Measurements from ENCODE around the gene ADGRL1. TPM values are rescaled to one million over a fixed set of nuclear protein-coding genes. Genes with fewer than 3 reads are reported as not detected.
A peak's percentile ranks its signal among the peaks of the same experiment; 100 is the strongest.

The ADGRL1 gene
- total RNA-seq, 1 donor, result 32.0 TPM

DNA sequence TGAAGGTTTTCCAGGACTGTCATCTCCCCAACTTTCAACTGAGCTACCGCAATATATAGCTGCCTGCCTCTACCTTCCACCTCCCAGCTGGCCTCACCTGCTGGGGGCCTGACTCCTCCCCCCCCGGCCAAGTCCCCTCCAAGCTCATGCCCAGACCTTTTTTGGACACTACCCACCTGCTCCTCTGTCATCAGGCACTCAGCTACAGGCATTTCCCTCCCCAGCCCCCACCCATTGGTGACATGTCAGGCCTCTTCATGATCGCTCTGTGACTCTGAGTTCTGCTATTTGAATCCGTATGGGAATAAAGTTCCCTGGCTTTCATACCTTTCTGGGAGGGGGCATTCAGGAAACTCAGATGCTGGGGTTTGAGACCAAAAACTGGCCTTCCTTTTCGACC is 90.2 kb downstream of the ADGRL1 start:
- no peak for DNase-seq (ENCODE audit: low read depth in 2 of 3, low spot score in 2 of 3)

GRCh38 chr19:14114854-14115253 is 91.1 kb downstream of the ADGRL1 start:
- DNase-seq (ENCODE audit: low read depth in 2 of 3, low spot score in 2 of 3), result peak in 2 of 3 donors; percentile 58 to 73

DNA sequence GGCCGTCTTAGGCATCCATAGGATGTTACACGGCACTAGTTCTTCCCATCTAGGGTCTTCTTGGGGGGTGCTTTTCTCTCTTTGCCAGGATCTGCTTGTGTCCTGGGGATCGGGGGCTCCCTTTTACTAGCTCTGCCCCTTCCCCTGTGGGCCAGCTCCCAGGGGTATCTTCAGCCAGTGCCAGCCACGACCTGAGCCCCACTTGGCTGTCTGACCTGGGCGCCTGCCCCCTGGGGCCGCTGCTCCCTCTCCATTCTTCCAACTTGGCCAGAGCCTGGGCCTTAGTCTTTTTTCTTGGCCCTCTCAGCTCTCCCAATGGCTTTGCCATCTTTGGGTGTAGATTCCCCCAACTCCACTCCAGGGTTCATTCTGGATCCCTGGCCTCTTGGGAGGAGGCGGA is 91.5 kb downstream of the ADGRL1 start:
- no peak for DNase-seq (ENCODE audit: low read depth in 2 of 3, low spot score in 2 of 3)

GRCh38 chr19:14113762-14114414 is 92.1 kb downstream of the ADGRL1 start:
- peak in 2 of 3 donors; percentile 55 to 60 for DNase-seq (ENCODE audit: low read depth in 2 of 3, low spot score in 2 of 3)

- DNase-seq (ENCODE audit: low read depth in 2 of 3, low spot score in 2 of 3), result no peak
Observed at GRCh38 chr19:14112809-14113385, 93.1 kb downstream of the ADGRL1 start.

- no peak for DNase-seq (ENCODE audit: low read depth in 2 of 3, low spot score in 2 of 3)
Observed at GRCh38 chr19:14112051-14112808, 93.7 kb downstream of the ADGRL1 start.

DNA sequence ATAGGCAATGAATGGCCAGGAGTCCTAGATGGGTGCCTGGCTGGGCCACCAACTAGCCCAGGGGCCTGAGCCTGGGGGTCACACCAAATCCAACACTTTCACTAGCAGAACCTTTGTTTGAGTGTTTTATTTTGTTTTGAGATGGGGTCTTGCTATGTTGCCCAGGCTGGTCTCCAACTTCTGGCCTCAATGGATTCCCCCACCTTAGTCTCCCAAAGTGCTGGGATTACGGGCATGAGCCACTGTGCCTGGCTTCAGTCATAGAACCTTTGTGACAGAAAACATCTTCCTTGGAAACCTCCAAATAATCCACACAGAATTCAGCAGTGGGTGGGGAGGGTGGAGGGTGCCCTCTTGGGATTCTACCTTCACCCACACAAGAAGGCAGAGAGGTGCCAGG is 94.5 kb downstream of the ADGRL1 start:
- DNase-seq (ENCODE audit: low read depth in 2 of 3, low spot score in 2 of 3), result no peak

DNA sequence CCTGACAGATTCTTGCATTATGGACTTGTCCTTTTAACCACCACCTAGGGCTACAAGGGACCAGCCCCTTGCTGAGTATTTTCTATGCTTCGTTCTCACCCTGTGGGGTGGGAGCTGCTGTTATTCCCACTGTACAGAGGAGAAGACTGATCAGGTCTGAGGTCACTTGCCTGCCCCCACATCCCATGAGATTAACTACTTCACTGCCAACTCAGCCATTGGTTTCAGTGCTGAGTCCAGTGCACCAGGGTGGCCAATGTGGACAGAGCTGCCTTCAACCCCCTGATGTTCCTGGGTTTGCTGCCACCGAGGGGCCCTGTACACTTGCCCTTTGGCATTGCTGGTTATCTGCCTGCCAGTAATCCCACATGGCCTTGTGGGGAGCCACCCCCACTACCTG is 95.3 kb downstream of the ADGRL1 start:
- no peak for DNase-seq (ENCODE audit: low read depth in 2 of 3, low spot score in 2 of 3)

- DNase-seq (ENCODE audit: low read depth in 2 of 3, low spot score in 2 of 3), result no peak
Observed at GRCh38 chr19:14107581-14108461, 98.1 kb downstream of the ADGRL1 start.

DNA sequence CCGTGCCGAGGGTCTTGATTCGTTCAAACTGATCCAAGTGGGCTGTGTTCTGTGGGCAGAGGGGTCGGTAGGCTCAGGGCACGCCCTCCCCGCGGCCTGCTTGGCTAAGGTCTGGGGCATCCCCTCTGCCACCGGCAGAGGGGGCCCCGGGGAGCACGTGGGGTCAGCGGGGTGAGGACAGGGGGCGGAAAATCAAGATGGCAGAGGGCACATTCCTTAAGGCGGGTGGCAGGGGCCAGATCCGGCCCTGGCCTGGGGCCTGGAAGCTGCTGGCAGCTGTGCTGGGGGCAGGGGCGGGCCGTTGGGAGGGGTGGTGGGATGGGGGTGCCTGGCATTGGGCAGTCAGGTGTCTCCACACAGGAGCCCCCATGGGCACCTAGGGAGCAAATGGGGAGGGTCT is 99.1 kb downstream of the ADGRL1 start:
- no peak for DNase-seq (ENCODE audit: low read depth in 2 of 3, low spot score in 2 of 3)

DNA sequence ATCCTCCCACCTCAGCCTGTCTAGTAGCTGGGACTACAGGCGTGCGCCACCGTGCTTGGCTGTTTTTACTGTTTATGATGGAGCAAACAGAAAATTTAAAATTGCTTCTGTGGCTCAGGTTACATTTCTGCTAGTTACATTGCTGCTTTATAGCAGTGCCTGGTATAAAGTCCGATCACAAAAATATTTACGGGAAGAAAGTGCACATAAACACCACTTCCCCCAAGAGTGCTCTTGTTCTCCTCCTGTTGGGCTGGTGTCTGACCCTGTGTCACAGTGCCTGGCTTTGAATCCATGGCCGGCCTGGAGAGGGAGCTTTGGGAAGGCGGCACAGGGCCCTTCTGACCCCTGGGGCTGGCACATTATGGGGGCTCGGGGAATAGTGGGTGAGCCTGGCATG is 100.3 kb downstream of the ADGRL1 start:
- DNase-seq (ENCODE audit: low read depth in 2 of 3, low spot score in 2 of 3), result no peak

GRCh38 chr19:14103310-14103709 is 102.7 kb downstream of the ADGRL1 start:
- no peak for DNase-seq (ENCODE audit: low read depth in 2 of 3, low spot score in 2 of 3)

GRCh38 chr19:14102756-14103155 is 103.2 kb downstream of the ADGRL1 start:
- no peak for DNase-seq (ENCODE audit: low read depth in 2 of 3, low spot score in 2 of 3)

DNA sequence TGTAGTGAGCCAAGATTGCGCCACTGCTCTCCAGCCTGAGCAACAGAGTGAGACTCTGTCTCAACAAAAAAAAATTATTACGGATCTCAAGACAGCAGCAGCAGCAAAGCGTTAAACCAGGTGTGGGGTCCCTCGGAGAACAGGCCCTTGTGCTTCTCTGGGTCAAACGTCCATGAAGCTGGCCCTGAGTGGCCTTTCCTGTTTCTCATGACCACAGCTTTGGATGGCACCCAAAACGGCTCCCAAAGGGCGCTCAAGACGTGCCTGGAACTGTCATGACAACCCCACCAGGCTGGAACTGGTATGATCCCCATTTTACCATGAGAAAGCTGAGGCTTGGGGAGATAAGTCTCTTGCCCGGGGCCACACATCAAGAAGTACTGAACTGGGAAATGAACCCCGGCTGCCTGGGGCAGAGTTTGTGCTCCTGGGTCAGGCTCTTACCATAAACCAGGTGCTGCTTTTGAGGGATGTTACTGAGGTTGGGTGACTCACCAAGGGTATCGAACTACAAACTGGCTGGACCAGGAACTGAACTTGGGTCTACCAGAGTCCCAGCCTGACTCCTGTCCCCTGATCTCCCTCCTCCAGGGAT is 103.8 kb downstream of the ADGRL1 start:
- DNase-seq (ENCODE audit: low read depth in 2 of 3, low spot score in 2 of 3), result no peak

- no peak for DNase-seq (ENCODE audit: low read depth in 2 of 3, low spot score in 2 of 3)
Observed at GRCh38 chr19:14101003-14101545, 104.9 kb downstream of the ADGRL1 start.

Small RNA genes within 50 kb of the gene (small RNA-seq; reads per million reads assigned to genes)
- gene RN7SL231P, result not detected

Other genes starting within 250 kb of the ADGRL1 start
- gene RFX1, start 199.8 kb downstream of the ADGRL1 start, total RNA-seq, result 20.2 TPM
- not detected for gene RLN3, start 178.0 kb downstream of the ADGRL1 start, total RNA-seq
- gene IL27RA, start 174.4 kb downstream of the ADGRL1 start, total RNA-seq, result 41.2 TPM
- gene PALM3, start 144.1 kb downstream of the ADGRL1 start, total RNA-seq, result not detected
- 1.1 TPM for gene MISP3, start 133.4 kb downstream of the ADGRL1 start, total RNA-seq
- gene C19orf67, start 120.4 kb downstream of the ADGRL1 start, total RNA-seq, result not detected
- gene SAMD1, start 115.4 kb downstream of the ADGRL1 start, total RNA-seq, result 35.5 TPM
- 19.4 TPM for gene PRKACA, start 88.4 kb downstream of the ADGRL1 start, total RNA-seq
- gene ASF1B, start 69.6 kb downstream of the ADGRL1 start, total RNA-seq, result 15.6 TPM
- gene ADGRE5, start 175.3 kb upstream of the ADGRL1 start, total RNA-seq, result 273 TPM
- 128 TPM for gene DDX39A, start 213.2 kb upstream of the ADGRL1 start, total RNA-seq
- gene PKN1, start 227.1 kb upstream of the ADGRL1 start, total RNA-seq, result 177 TPM